ENCODE results near the gene MON1B. TPM values are rescaled to one million over a fixed set of nuclear protein-coding genes. Genes with fewer than 3 reads are reported as not detected.
A peak's percentile ranks its signal among the peaks of the same experiment; 100 is the strongest.

The MON1B gene
- total and polyA plus RNA-seq, 2 of the 13 experiments (the other 11 are each of a cell fraction or from before 2014, with no cell fraction given), result 13.4 to 15.6 TPM

DNA sequence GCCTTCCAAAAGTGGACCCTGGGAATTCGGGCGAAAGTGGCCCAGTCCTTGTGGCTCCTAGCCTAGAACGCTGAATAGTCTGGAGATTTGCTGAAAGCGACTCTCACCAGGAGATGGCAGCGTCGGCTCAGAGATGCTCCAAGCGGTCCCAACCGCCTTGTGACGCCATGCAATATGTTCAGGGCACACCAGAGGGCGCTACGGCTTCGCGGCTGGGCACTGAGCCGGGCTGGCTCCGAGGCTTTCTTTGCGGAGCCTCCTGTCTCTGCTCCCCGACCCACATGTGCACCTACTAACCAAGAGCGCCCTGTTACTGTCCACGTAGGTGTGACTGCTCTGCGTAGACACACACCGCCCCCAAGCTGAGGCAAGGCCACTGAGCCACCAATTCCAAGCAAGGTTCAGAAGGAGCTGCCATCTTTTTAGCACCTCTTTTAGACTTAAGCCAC is 45.1 kb downstream of the MON1B start (continued):
- no peak for TF ChIP-seq ZNF256 (CRISPR knock-in tag; conservative IDR thresholded peaks at IDR 0.05)
- TF ChIP-seq ZNF550 (CRISPR knock-in tag; IDR thresholded peaks at IDR 0.05; ENCODE audit: borderline replicate concordance), result no peak
- TF ChIP-seq, protein P1, sequence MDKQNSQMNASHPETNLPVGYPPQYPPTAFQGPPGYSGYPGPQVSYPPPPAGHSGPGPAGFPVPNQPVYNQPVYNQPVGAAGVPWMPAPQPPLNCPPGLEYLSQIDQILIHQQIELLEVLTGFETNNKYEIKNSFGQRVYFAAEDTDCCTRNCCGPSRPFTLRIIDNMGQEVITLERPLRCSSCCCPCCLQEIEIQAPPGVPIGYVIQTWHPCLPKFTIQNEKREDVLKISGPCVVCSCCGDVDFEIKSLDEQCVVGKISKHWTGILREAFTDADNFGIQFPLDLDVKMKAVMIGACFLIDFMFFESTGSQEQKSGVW (CRISPR knock-in tag; IDR thresholded peaks at IDR 0.05; ENCODE audit: borderline replicate concordance), result no peak
- no peak for TF ChIP-seq NR2F6 (IDR thresholded peaks at IDR 0.05)
- TF ChIP-seq NR2F6 (CRISPR knock-in tag; IDR thresholded peaks at IDR 0.05), result 0 out of 2 replicates have a peak, but pooled peaks have one; percentile 49
- 0 out of 2 replicates have a peak, but pooled peaks have one; percentile 35 for TF ChIP-seq MEF2D (CRISPR knock-in tag; IDR thresholded peaks at IDR 0.05)
- TF ChIP-seq HDAC1 (CRISPR knock-in tag; IDR thresholded peaks at IDR 0.05), result no peak
- TF ChIP-seq ATF7 (IDR thresholded peaks at IDR 0.05), result no peak
- TF ChIP-seq ATF7 (CRISPR knock-in tag; IDR thresholded peaks at IDR 0.05), result no peak
- TF ChIP-seq ZNF124 (CRISPR knock-in tag; IDR thresholded peaks at IDR 0.05), result 0 out of 2 replicates have a peak, but pooled peaks have one; percentile 42
- no peak for TF ChIP-seq TBX3 (IDR thresholded peaks at IDR 0.05; ENCODE audit: borderline replicate concordance)
- peak; percentile 41; the same call in 1 of the 2 replicates for TF ChIP-seq ZNF619 (CRISPR knock-in tag; IDR thresholded peaks at IDR 0.05)
- TF ChIP-seq, protein P2, sequence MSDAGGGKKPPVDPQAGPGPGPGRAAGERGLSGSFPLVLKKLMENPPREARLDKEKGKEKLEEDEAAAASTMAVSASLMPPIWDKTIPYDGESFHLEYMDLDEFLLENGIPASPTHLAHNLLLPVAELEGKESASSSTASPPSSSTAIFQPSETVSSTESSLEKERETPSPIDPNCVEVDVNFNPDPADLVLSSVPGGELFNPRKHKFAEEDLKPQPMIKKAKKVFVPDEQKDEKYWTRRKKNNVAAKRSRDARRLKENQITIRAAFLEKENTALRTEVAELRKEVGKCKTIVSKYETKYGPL (CRISPR knock-in tag; IDR thresholded peaks at IDR 0.05), result no peak
- no peak for TF ChIP-seq ZNF296 (CRISPR knock-in tag; conservative IDR thresholded peaks at IDR 0.05)
- no peak for TF ChIP-seq ZMYM2 (CRISPR knock-in tag; IDR thresholded peaks at IDR 0.05)
- no peak; the same call in 1 of the 2 replicates for TF ChIP-seq ZNF605 (CRISPR knock-in tag; IDR thresholded peaks at IDR 0.05)
- peak; percentile 83; the same call in 1 of the 2 replicates for TF ChIP-seq MIER3 (CRISPR knock-in tag; IDR thresholded peaks at IDR 0.05; ENCODE audit: borderline replicate concordance)
- no peak for TF ChIP-seq ZNF10 (CRISPR knock-in tag; IDR thresholded peaks at IDR 0.05; ENCODE audit: borderline replicate concordance, low read depth)
- TF ChIP-seq DNMT1 (CRISPR knock-in tag; IDR thresholded peaks at IDR 0.05), result no peak
- TF ChIP-seq SIN3A (IDR thresholded peaks at IDR 0.05; ENCODE audit: borderline replicate concordance, low read depth, low read length), result no peak
- no peak for TF ChIP-seq FLYWCH1 (CRISPR knock-in tag; IDR thresholded peaks at IDR 0.05)
- TF ChIP-seq PTBP1 (IDR thresholded peaks at IDR 0.05; ENCODE audit: low read depth, low read length, poor library complexity, severe bottlenecking), result no peak
- TF ChIP-seq NFIC (IDR thresholded peaks at IDR 0.05; ENCODE audit: low read length), result no peak
- TF ChIP-seq ZNF562 (CRISPR knock-in tag; IDR thresholded peaks at IDR 0.05; ENCODE audit: borderline replicate concordance), result no peak
- TF ChIP-seq NR2F1 (CRISPR knock-in tag; IDR thresholded peaks at IDR 0.05), result no peak
- no peak for TF ChIP-seq ZNF616 (CRISPR knock-in tag; IDR thresholded peaks at IDR 0.05; ENCODE audit: low read depth)
- peak; percentile 37; the same call in 1 of the 2 replicates for TF ChIP-seq ZFY (CRISPR knock-in tag; IDR thresholded peaks at IDR 0.05)
